D721Med (cell line): ENCODE results near the gene RFTN2.

Experiments
- DNase-seq: peaks from one replicate; pipeline ENCODE4 v3.0.0; 2011; ENCODE audit warnings: low spot score; ENCODE audit not compliant: insufficient read length
- FAIRE-seq: peaks from 2 replicates; lab custom pipeline; 2011; peaks lifted over from hg19 to GRCh38; lab: Jason Lieb, UNC
- TF ChIP-seq, protein P1 (sequence below): IDR thresholded peaks from 2 replicates; pipeline ENCODE4 v1.5.1; 2012; ENCODE audit warnings: mild to moderate bottlenecking, control low read depth; ENCODE audit not compliant: insufficient read depth; ENCODE audit errors: missing control alignments

Gene RFTN2

DNA sequence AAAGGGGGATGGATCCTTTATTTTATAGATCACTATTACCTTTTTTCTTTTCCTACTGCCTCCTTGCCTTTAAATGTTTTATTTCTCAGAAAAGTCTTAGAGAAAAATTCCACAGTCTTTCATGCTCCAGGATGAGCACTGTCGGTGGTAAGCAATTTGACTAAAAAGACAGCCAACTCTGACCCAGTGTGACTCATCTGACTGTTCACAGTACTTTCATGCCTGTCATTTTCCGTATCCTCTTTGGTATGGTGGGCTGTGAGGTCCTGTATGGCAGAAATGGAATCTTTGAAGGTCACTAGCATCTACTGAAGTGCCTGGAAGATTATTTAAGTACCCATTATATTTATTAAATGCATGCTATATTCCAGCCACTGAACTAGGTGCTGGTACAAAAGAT, 2.1 kb upstream of the RFTN2 start:
- DNase-seq (no peak), FAIRE-seq (no peak)
- TF ChIP-seq, protein P1, sequence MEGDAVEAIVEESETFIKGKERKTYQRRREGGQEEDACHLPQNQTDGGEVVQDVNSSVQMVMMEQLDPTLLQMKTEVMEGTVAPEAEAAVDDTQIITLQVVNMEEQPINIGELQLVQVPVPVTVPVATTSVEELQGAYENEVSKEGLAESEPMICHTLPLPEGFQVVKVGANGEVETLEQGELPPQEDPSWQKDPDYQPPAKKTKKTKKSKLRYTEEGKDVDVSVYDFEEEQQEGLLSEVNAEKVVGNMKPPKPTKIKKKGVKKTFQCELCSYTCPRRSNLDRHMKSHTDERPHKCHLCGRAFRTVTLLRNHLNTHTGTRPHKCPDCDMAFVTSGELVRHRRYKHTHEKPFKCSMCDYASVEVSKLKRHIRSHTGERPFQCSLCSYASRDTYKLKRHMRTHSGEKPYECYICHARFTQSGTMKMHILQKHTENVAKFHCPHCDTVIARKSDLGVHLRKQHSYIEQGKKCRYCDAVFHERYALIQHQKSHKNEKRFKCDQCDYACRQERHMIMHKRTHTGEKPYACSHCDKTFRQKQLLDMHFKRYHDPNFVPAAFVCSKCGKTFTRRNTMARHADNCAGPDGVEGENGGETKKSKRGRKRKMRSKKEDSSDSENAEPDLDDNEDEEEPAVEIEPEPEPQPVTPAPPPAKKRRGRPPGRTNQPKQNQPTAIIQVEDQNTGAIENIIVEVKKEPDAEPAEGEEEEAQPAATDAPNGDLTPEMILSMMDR: no peak

DNA sequence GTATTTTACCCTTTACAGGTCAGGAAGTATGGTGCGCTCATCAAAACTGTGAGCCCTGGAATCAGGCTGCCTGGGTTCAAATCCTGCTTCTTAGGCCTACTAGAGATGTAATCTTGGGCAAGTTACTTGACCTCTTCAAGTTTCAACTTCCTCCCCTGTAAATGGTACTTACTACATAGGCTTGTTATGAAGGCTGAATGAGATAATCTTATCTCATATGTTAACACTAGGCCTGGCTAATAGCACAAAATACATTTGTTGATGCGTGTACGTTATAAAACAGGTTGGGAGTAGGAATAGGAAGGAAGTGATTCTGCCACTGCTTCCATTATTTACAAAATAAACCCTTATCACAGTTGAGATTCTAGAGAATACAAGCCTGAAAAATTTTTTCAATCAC, 1.7 kb upstream of the RFTN2 start:
- TF ChIP-seq, protein P1: no peak
- no peak for FAIRE-seq
- no peak for DNase-seq

DNA sequence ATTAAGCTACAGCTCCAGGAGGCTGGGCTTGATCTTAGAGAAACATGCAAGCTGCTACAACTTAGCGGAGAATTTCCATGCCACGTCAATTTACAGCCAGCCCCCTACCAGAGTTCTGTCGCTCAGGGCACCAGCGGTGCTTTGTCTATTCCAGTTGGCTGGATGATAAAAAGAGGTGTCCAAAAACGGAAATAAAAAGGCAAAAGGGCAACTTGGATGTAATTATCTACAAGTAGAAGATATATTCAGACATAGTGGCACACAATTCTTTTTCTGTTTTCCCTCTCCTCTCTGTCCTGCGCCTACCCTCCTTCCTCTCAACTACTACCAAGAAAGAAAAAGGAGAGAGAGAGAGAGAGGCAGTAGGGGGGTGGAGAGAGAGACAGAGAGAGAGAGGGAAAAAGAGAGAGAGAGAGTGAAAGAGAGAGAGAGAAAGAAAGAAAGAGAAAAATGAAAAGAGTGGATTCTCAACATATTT, 363 bp upstream of the RFTN2 start:
- DNase-seq (no peak), FAIRE-seq (no peak)

DNA sequence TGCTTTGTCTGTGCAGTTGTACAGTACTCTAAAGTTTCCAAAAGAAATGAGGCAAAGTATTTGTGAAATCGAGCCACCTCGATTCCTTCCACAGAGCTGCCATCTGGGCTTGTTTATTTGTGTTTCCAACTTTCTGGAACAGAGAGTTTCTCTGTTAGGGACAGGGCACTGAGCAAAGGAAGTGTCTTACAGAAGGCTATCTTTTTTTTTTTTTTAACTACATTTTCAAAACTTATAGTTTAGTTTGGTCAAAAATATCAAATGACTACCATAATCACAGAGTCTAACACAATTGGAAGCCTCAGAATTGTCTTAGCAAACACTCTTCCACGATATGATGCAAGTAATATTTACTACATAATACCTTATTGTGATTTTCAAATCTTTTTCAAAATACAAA, 796 bp downstream of the RFTN2 start:
- TF ChIP-seq, protein P1: no peak
- FAIRE-seq: no peak
- no peak for DNase-seq

More for the DNA sequence above, 363 bp upstream of the RFTN2 start:
- TF ChIP-seq, protein P1: no peak

DNA sequence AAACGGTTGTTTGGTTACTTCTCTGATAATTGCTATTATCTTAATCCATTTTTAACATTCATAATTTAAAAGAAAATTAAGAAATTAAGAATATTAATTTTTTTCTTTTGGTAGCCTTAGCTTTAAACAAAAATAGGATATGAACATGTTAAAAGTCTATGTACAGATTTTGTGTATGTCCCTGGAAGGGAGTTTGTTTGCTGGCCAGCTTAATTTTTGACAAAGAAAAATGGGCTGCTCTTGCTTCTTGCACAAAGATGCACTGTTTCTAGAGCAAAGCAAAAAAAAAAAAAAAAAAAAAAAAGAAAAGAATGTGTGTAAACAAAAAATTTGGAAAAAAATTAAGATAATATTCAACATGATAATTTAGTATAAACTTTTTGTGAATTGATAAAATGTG, 1.3 kb downstream of the RFTN2 start:
- FAIRE-seq (no peak), DNase-seq (no peak)
- TF ChIP-seq, protein P1: no peak

DNA sequence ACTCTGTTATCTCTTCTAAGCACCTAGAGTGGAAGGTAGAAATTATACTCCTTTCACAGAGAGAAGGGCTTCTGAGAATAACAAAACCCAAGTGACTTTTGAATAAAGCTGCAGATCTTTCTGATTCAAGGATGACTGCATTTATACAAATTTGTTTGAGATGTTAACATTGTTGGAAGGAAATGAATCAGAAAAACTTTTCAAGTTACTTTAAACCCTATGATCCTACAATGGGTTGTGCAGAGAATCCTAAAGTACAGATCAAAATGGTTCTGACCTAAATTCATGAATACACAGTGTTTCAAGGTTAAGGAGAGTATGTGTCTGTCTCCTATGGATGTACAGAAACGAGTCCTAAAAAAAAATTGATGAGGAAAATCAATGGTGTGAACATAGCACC, 1.8 kb downstream of the RFTN2 start:
- FAIRE-seq: no peak
- TF ChIP-seq, protein P1: no peak
- no peak for DNase-seq

DNA sequence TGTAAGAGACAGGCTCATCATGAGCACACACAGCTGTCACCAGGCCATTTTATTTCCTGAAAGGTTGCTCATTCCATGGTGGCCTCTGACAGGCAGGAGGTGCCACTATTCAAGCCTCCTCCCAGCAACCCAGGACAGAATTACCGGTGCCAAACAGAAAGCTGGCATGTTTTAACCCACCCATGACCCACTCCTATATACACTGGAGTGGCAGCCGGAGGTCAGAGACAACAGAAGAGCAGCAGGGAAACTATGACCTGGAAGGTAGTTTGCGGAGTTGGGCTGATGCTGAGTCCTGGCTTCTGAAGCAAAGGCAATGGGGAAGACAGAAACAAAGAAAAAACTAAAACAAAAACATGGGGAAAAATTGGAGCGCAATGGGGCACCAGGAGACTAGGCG, 2.3 kb downstream of the RFTN2 start:
- TF ChIP-seq, protein P1: no peak

More for the DNA sequence above, 2.3 kb downstream of the RFTN2 start:
- no peak for FAIRE-seq
- no peak for DNase-seq
